Measurements from ENCODE around the gene TCL1A. TPM values are rescaled to one million over a fixed set of nuclear protein-coding genes. Genes with fewer than 3 reads are reported as not detected.

Gene TCL1A
- total and polyA plus RNA-seq, 10 of the 15 experiments (the other 5 are each of a cell fraction or from before 2014, with no cell fraction given): 5.9 to 283 (median 113) TPM

GRCh38 chr14:95662376-95663186 is 51.3 kb downstream of the TCL1A start (continued):
- TF ChIP-seq HDAC2 (IDR thresholded peaks at IDR 0.05): no peak
- TF ChIP-seq IRF4 (IDR thresholded peaks at IDR 0.05; ENCODE audit: low read depth, low read length): no peak
- peak; percentile 34 for TF ChIP-seq USF1 (IDR thresholded peaks at IDR 0.05; ENCODE audit: borderline replicate concordance, extremely low read length, insufficient read depth, low read depth, low read length)
- peak; percentile 68; the same call in 1 of the 2 replicates for TF ChIP-seq BACH1 (IDR thresholded peaks at IDR 0.05; ENCODE audit: borderline replicate concordance)
- no peak for TF ChIP-seq KDM1A (IDR thresholded peaks at IDR 0.05; ENCODE audit: borderline replicate concordance)
- no peak; a peak in 1 of 4 replicates for TF ChIP-seq BHLHE40 (IDR thresholded peaks at IDR 0.05; ENCODE audit: borderline replicate concordance in 1 of 2, low read depth in 2 of 2, low read length in 1 of 2)
- TF ChIP-seq REST (IDR thresholded peaks at IDR 0.05; ENCODE audit: low read depth, low read length): no peak
- no peak for TF ChIP-seq PAX8 (IDR thresholded peaks at IDR 0.05)
- no peak for TF ChIP-seq STAT3 (IDR thresholded peaks at IDR 0.05; ENCODE audit: low read depth, low read length)
- TF ChIP-seq ZNF217 (IDR thresholded peaks at IDR 0.05): no peak
- TF ChIP-seq POLR2A (IDR thresholded peaks at IDR 0.05; ENCODE audit: low read depth, low read length): no peak
- no peak for TF ChIP-seq GATAD2B (conservative IDR thresholded peaks at IDR 0.05; ENCODE audit: low read depth)
- TF ChIP-seq IKZF2 (IDR thresholded peaks at IDR 0.05): no peak
- TF ChIP-seq ZNF207 (IDR thresholded peaks at IDR 0.05; ENCODE audit: borderline replicate concordance): no peak
- TF ChIP-seq FOXM1 (IDR thresholded peaks at IDR 0.05; ENCODE audit: low read depth, low read length): no peak; the same call in none of the 2 replicates
- no peak for TF ChIP-seq NR2C1 (IDR thresholded peaks at IDR 0.05)
- TF ChIP-seq JUNB (IDR thresholded peaks at IDR 0.05): peak; percentile 49; the same call in 1 of the 2 replicates
- peak; percentile 59; the same call in 1 of the 2 replicates for TF ChIP-seq NBN (IDR thresholded peaks at IDR 0.05)
- TF ChIP-seq ZNF687 (IDR thresholded peaks at IDR 0.05): no peak
- TF ChIP-seq ATF3 (IDR thresholded peaks at IDR 0.05; ENCODE audit: borderline replicate concordance, extremely low read depth, low read depth, low read length): peak; percentile 30; the same call in 1 of the 2 replicates
- no peak for TF ChIP-seq CREB1 (IDR thresholded peaks at IDR 0.05; ENCODE audit: low read depth)
- no peak for TF ChIP-seq CBFB (IDR thresholded peaks at IDR 0.05; ENCODE audit: low read depth)
- TF ChIP-seq SUPT20H (IDR thresholded peaks at IDR 0.05; ENCODE audit: borderline replicate concordance, control insufficient read depth, low read depth, low read length): no peak

Measured in GM12878 (cell line).